Activated T-cell treated with anti-CD3 and anti-CD28 coated beads for 48 hours (primary cell): ENCODE results near the gene PHEX.
"Not testable (repeated sequence)": the region's sequence is repeated elsewhere in the genome, so short reads cannot be mapped to it uniquely, and the experiment has no call there.

Source experiments
- DNase-seq: peaks from one replicate; pipeline ENCODE4 v3.0.0-alpha.2; 2020; ENCODE audit warnings: low read depth

PHEX gene

GRCh38 chrX:22247169-22247568, 215.0 kb downstream of the PHEX start:
- DNase-seq = no peak

GRCh38 chrX:22248401-22248800, 216.3 kb downstream of the PHEX start:
- no peak for DNase-seq

DNA sequence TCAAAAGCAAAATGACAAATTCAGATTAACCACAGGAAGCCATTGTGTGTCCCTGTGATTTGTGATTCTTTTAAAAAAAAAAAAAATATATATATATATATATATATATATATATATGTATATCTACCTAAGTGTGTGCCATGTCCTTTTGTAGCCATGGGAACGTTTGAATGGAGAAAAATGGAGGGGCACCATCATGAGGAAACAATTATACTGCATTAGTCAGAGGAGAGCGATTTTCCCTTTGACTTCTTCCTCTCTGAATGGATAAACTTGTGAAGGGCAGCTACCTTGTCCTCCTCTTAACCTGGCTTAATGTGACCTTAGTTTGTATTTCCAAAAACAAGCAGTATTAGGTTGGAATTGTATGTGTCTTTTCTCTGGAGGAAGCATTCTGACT, 217.2 kb downstream of the PHEX start:
- no peak for DNase-seq

- DNase-seq = no peak
Measured at GRCh38 chrX:22268706-22269105, 236.6 kb downstream of the PHEX start.

GRCh38 chrX:22272613-22273012, 240.5 kb downstream of the PHEX start, which contains the start of gene CBLL2:
CBLL2 (plus strand) TSS chrX:22272913; CDS start chrX:22272992, 79 bp downstream.
- DNase-seq = no peak

DNA sequence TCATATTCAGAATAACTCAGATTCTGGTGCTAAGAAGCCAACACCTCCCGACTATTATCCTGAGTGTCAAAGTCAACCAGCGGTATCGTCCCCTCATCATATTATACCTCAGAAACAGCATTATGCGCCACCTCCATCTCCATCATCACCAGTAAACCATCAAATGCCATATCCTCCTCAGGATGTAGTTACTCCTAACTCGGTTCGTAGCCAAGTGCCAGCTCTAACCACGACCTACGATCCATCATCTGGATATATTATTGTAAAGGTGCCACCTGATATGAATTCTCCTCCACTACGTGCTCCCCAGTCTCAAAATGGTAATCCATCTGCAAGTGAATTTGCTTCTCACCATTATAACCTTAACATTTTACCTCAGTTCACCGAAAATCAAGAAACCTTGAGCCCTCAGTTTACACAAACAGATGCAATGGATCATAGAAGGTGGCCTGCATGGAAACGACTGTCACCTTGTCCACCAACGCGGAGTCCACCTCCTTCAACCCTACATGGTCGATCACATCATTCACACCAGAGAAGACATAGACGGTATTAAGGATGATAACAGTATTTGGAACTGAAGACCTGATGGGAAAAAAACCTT, 241.7 kb downstream of the PHEX start:
- DNase-seq = no peak

GRCh38 chrX:22276781-22277180, 244.7 kb downstream of the PHEX start:
- DNase-seq = no peak

GRCh38 chrX:22278375-22278774, 246.2 kb downstream of the PHEX start:
- DNase-seq = no peak

GRCh38 chrX:22289209-22289608, 257.1 kb downstream of the PHEX start:
- DNase-seq = not testable (repeated sequence)

- no peak for DNase-seq
Measured at GRCh38 chrX:22296871-22297270, 264.7 kb downstream of the PHEX start.

DNA sequence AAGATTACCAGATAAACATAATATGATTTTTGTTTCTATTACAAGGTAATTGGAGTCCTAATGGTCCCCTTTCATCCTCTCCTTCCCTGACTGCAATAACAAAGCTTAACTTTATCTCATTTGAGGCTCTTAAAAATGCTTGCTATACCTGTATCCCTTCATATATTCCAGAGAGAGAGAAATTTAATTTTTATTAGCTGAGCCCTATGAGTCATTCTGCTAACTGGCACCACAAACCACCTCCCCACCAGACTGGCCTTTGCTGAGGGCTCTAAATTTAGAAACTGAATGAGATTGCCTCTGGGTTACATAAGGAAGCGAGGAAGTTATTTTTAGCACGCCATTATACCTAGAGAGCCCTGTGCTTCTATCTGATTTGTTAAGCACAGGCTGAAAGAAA, 268.0 kb downstream of the PHEX start:
- DNase-seq = no peak
